HuH-7.5 (cell line): ENCODE data around the gene NOL9.

Experiments
- DNase-seq: peaks from one replicate; pipeline ENCODE4 v3.0.0; 2011; ENCODE audit warnings: low spot score

Gene NOL9

DNA sequence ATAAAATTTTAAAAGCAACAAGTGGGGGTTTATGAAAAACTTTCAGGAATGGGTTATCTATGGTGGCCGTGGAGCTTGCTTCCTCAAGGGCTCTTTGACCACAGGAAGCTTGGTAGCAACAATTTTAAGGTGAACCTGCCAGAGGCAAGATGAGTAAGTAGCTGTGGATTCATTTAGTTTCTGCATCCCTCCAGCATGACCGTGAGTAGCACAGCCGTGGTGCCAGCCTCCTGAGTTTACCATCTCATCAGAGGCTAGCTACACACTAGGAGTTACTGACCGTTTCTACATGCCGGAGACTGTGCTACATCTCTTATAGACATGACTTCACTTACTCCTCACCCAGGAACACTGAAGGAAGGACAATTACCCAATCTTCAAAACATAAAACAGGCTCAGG is 32.8 kb downstream of the NOL9 start:
- no peak for DNase-seq

GRCh38 chr1:6519935-6520671 is 34.2 kb downstream of the NOL9 start:
- no peak for DNase-seq

DNA sequence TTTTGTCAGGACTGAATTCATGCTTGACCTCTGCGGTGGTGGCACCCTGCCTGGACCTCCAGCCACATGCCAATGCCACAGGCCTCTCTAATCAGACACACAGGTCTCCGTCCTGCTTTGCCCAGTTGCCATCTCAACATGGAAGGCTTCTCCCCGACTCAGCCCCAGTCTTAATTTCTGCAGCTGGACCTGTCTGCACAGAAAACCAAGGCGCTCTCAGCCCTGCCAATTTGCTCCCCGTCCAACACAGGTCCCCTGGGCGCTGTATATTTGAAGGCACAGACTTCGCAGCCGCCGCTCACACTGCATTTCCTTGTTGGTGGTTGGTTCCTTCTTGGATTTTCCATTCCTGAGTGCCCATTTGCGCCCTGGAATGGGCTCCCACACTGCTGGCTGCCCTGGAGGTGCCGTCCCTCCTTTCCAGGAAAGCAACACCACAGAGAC is 34.8 kb downstream of the NOL9 start:
- no peak for DNase-seq

- no peak for DNase-seq
Observed at GRCh38 chr1:6517435-6517851, 36.9 kb downstream of the NOL9 start.

DNA sequence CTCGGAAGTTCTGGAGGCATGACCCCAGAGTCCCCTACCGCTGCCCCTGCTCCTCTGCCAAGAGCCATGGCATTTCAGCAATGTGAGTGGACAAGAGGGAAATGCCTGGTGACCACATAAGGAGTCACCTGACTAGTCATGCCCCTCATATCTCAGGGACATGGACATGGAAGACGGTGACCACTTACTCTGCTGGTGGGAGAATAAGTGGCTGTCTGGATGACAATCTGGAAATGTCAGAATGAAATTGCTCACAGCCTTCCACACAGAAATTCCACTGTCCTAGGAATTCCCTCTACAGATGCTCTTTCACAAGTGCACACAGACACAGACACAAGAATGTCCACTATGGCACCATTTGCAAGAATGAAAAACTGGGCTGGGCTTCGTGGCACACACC is 38.5 kb downstream of the NOL9 start:
- DNase-seq = no peak

DNA sequence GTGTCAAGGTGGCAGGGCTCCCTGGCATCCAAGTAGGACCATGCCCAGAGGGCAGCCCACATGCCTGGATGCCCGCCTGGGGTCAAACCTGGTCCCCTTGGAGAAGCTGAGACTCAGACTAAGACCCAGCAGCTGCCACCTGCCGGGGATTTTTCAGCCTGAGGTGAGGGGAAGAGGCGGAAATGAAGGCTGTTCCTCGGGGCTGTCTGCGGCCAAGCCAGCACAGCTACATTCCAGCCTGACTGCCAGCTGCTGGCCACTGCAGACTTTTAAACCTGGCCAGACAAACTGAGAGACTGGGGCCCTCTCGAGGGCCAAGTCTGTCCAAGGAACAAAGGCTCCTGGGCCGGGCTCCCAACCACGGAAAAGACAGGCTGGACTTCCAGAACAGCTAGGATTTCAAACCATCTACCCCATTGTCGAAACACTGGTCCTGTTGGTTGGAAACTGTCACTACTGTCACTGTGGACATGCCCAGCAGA is 41.0 kb downstream of the NOL9 start:
- no peak for DNase-seq

DNA sequence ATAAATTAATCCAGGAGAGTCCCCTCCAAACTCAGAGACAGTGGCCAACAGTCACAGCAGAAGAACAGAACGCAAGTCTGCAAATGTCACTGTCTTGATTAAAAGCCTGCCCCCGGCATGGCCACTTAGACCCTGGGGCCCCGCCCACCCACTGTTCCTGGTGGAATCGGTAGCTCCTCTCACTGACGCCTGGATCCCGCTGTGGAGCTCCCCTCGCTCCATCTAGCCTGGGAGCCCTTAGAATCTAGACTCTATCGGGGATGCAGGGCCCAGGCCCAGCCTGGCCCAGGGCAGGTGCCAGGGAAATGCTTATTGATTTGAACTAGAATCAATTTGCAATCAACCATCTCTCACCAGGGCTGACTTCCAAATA is 41.4 kb downstream of the NOL9 start:
- no peak for DNase-seq

DNA sequence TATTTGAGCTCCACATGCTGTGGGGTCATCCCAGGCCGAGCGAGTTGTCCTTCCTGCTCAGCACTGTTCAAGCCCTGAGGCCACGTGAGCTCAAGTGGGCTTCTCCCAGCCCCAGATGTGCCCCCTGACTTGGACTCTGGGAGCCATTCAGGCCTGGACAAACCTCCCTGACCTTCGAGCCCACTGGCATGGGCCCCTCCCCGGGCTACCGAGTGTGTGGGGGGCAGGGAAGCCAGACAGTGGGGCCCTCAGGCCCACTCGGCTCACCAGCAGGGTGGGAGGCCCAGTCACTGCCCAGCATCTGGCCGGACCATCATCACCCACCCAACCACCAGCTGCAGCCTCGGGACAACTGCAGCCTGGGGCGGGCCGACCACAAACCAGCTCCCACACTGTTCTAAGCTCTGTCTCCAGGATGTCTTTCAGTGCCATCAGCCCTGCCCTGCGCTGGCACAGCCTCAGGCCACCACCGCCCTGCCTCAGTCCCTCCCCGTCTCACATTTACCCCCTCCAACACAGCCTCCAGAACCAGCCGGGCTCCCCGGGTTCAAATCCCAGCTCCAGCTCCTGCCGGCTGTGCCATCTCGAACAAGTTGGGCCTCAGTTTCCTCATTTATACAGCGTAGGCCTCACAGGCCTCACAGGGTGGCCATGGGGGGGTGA is 41.9 kb downstream of the NOL9 start:
- DNase-seq = no peak

- DNase-seq = no peak
Observed at GRCh38 chr1:6511561-6512244, 42.6 kb downstream of the NOL9 start.

DNA sequence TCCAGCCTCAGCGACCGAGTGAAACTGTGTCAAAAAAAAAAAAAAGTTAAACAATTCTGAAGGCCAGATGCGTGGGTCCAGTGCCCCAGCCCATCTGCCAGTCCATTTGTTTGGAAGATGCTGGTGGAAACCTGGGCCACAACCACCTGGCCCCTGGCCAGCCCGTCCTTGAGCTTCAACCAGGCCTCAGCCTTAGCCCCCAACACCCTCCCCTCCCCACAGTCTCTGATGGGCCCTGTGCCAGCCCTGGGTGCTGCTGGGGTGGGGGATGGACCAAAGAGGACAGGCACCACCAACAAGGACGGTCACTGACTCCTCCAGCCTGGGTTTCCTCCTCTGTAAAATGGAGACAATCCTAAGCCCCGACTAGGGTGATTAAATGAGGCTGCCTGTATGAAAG is 43.3 kb downstream of the NOL9 start:
- DNase-seq = no peak

DNA sequence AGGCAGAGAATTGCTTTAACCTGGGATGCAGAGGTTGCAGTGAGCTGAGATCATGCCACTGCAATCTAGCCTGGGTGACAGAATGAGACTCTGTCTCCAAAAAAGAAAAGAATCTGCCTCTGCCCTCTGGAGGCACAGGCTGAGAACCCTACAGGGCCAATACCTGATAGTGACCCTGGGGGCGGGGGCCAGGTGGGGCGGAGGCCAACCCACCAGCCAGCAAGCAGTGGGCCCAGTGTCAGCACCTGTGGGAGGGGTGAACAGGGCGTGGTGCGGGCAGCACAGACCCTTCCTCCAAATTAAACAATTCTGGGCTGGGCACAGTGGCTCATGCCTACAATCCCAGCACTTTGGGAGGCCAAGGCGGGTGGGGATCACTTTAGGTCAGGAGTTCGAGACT is 43.8 kb downstream of the NOL9 start:
- no peak for DNase-seq

DNA sequence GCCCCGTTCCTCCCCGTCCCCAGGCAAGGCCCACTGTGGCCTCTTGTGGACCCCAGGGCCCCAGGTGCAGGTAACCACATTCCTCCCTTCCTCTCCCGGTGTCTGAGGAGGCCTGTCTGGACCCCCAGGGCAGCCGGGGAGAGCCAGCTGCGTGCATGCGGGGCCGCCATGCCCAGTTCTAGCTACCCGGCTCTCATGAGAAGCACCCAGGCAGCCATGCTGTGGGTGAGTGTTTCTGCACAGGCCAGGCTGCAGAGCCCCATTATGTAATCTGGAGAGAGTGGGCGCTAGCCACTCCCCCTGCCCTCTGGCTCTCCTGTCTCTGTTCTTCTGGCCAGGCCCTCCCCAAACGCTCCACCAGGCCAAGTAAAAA is 44.4 kb downstream of the NOL9 start:
- no peak for DNase-seq

DNA sequence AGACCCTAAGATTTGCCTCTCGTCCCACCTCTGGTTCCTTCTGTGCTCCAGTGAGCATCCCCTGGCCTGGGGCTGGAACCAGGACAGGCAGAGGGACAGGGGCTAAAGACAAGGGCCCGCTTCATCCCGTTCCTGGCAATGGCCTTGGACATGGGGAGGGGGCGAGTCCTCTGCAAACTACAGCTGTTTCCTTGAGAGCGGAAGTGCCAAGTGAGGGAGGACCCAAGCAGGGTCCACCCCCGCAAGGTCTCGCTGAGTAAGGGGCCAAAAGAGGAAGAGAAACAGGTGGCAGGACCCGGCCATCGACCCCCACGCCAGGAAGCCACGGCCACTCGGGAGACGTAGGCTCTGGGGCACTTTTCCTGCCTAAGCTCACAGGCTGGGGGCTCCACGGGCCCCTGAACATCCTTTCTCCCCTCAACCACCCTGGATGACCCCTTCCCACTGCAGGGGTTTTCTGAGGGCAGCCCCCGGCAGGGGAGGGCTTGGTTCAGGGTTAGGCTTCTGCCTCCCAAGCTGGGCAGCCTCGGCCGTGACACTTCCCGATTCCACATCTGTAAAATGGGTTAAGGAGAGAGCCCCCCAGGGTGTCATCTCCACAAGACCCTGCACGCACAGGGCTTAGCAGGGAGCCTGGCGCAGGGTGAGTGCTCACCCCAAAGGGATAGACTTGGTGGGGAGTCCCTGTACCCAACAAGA is 44.9 kb downstream of the NOL9 start:
- no peak for DNase-seq

- no peak for DNase-seq
Observed at GRCh38 chr1:6508816-6509189, 45.5 kb downstream of the NOL9 start.

GRCh38 chr1:6508154-6508815 is 46.0 kb downstream of the NOL9 start:
- no peak for DNase-seq

DNA sequence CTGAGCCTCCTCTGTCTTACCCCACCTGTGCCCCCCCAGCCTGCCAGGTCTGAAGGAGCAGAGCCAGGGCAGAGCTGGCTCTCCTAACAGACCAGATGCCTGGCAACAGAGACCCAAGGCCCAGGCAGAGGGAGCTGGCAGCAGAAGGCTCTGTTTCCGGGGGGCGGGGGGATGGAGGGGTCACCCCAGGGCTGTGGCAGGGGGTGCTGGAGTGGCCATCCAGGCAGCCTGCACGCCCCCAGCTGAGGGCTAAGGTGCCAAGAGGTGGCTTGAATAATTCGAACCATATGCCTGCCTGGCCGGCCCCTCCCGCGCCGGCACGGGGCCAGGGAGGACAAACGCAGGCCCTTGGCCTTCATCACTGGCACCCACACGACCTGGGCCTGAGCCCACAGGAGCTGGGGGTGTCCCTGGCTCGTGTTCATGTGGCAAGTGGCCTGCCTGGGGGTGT is 46.8 kb downstream of the NOL9 start:
- no peak for DNase-seq

DNA sequence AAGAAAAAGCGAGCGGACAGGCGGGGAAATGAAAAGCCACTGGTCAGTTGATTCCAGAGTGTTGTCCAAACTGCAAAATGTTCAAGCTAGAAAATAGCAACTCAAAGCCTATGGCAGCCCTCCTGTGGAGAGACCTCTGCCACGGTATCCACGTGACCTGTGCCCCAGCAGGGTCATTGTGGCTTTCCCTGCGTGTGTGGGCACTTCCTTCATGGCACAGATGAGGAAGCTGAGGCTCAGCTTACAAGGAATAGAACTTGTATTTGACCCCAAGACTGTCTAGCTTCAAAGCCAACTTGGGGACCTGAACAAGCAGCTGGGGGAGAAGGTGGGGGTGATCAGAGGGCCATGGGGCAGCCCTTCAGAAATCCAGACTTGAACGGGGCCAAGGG is 47.3 kb downstream of the NOL9 start:
- no peak for DNase-seq

DNA sequence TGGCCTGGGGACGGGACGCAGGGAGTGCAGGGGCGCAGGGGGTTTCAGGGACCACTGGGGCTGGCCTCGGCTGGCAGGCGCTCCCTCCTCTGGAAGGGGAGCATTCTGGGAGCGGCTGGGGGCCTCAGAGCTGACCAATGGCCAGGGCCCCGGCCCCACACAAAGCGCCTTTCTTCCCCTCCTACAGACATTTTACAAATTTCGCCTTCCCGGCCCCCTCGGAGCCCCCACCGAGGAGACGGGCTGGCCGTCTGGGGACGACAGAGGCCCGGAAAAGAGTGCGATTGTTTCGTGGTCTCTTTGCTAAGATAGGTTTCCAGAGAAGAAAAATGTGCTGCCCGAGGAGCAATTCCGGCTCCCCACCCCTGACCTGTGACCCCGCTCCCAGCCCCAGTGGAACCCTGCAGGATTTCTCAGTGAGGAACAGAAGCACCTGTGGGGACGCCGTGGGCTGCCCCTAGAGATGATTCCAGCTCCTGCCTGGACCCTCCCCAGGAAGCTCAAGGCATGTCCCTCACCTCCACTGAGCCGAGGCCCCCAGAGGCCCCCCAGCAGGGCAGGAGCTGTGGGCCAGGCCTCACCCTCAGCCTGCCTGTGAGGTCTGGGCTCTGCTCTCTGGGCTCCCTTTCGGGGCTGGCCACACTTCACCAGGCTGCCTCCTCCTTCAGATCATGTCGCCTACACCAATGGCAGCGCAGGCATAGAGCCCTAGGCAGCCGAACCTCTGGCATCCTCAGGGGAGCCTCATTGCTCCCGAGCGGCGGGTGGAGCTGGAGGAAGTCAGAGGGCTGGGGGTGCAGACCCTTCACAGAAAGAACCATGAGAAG is 47.9 kb downstream of the NOL9 start:
- no peak for DNase-seq

- DNase-seq = no peak
Observed at GRCh38 chr1:6505367-6506209, 48.7 kb downstream of the NOL9 start.

DNA sequence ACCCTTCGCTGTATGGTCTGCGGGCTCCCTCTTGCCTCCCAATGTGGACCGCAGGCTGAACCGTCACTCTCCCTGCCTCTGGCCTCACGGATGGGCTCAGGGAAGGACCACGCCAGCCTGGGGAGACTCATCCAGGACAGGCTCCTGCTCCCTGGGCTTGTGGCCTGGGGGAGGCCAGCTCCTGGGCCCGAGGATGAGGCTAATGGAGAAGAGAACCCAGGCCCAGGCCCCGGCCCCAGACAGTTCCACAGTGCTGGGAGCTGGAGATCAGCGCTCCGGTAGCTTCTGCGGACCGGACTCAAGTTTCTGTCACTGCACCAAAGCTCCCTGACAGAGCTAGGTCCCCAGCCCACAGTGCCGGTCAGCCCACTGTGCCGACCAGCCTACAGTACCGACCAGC is 49.4 kb downstream of the NOL9 start:
- DNase-seq = no peak
